Measurements from ENCODE around the gene ARHGAP6. TPM values are rescaled to one million over a fixed set of nuclear protein-coding genes. Genes with fewer than 3 reads are reported as not detected.
"Not testable (repeated sequence)": the region's sequence is repeated elsewhere in the genome, so short reads cannot be mapped to it uniquely, and the experiment has no call there.

Gene ARHGAP6
- total RNA-seq, 1 donor from 2014 or later: 4.8 TPM

DNA sequence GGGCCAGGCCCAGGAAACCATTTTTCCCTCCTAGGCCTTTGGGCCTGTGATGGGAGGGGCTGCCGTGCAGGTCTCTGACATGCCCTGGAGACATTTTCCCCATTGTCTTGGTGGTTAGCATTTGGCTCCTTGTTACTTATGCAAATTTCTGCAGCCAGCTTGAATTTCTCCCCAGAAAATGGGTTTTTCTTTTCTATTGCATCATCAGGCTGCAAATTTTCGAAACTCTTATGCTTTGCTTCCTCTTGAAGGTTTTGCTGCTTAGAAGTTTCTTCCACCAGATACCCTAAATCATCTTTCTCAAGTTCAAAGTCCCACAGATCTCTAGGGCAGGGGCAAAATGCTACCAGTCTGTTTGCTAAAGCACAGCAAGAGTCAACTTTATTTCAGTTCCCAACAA, 430.3 kb downstream of the ARHGAP6 start:
- intact Hi-C loops (cut with DNase I); DNase-seq (ENCODE audit: low spot score): not testable (repeated sequence)

GRCh38 chrX:11215191-11215921, 450.4 kb downstream of the ARHGAP6 start:
- DNase-seq (ENCODE audit: low spot score): no peak
- intact Hi-C loops (cut with DNase I): no loop called here

DNA sequence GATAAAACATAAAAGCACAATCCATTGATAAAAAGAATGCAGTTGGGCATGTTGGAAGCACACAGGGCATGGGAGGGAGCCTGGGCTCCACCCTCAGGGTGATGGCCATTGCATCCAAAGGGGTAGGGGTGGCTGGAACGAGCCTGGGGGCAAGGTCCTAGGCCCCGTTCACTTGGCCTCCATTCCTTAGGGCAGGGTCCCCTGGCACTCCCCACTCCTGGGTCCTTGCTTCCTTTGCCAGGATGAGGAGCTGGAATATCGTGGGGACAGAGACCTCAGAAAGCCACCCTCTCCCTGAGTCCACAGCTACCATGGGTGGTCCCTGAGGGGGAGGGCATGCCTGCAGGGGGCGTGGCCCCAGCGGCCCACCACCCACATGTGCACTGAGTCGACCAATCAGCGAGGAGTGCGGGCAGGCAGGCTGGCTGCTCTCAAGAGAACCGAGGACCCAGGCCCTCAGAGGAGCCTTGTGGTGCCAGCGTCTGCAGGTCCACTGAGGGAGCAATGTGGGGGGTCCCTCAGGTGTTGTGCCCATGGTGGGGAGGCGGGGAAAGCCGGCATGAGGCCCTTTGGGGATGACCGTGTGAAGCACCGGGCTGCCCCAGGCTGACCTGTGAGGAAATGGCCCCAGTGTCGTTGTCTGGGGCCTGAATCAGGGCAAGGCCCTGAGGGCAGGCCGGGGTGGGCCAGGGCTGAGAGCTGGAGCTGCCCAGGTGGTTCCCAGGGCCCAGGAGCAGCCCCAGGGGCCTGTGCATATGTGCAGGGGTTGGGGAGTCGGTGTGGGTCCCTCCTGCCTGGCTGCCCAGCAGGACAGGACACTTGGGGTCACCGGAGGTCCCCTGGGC, 451.2 kb downstream of the ARHGAP6 start:
- DNase-seq (ENCODE audit: low spot score): no peak
- intact Hi-C loops (cut with DNase I): no loop called here

GRCh38 chrX:11212741-11213140, 453.0 kb downstream of the ARHGAP6 start:
- intact Hi-C loops (cut with DNase I): no loop called here
- DNase-seq (ENCODE audit: low spot score): no peak

GRCh38 chrX:11210415-11210801, 455.3 kb downstream of the ARHGAP6 start:
- no peak for DNase-seq (ENCODE audit: low spot score)
- intact Hi-C loops (cut with DNase I): no loop called here

DNA sequence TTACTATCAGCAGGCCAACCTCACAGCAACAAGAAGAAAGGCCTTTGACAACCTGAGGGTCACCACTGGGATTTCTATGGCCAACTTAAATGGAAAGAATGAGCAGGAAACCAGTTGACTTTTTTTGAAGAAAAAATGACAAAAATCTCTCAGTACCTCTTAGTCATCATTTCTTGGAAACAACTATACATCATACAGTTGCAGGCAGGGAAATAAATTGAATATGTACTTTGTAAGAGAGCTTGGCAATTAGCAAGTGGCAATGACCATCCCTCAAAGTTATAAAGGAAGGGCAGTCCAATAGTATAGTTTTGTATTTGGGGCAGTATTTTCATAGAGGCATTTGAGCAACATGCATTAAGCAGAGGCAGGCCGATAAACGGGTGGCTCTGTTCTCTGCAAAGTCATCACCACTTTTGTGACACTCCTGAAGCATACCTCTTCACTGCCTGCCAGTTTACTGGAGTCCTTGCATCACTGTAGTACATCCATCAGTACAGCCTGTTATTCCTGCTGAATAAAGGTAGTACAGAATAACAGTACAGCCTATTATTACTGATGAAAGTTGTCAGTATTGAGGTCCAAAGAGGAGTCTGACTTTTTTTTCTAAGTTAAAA, 455.8 kb downstream of the ARHGAP6 start:
- DNase-seq (ENCODE audit: low spot score): no peak
- intact Hi-C loops (cut with DNase I): no loop called here

GRCh38 chrX:11206716-11207115, 459.0 kb downstream of the ARHGAP6 start:
- intact Hi-C loops (cut with DNase I): no loop called here
- no peak for DNase-seq (ENCODE audit: low spot score)

DNA sequence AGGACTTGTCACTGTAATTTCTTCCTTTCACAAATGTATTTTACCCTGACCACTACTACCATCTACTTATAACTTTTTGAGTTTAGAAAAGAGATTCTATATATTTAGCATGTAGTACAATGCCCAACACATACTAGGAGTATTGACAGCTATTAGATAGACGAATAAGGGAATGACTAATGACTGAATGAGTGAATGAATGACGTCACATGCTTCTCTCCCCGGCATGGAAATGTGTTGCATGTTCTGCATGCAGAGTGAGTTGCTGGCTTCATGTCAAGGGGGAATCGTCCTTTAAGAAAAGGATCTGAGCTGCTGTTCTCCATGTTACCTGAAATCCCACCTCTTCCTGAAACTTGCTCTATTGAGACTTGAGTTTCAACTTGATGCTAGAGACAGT, 459.9 kb downstream of the ARHGAP6 start:
- intact Hi-C loops (cut with DNase I): no loop called here
- DNase-seq (ENCODE audit: low spot score): no peak

DNA sequence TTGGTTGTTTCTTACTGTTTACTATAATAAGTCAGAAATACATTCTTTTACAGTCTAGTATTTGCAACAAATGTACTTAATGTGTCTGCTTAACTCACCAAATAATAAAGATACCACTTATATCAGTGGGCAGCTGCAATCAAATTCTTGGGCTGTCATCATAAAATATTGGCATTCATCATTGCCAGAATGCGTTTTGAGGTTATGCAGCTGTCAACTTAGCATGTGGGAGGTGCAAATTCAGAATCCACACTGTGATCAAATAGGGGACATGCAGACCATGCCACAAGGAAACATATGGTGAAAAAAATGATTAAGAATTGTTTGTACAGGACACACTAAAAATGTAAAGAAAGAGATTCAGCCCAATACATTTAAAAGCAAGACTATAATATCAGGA, 468.0 kb downstream of the ARHGAP6 start:
- DNase-seq (ENCODE audit: low spot score): no peak
- intact Hi-C loops (cut with DNase I): no loop called here

- no peak for DNase-seq (ENCODE audit: low spot score)
- intact Hi-C loops (cut with DNase I): no loop called here
Measured at GRCh38 chrX:11196476-11196875, 469.2 kb downstream of the ARHGAP6 start.

- DNase-seq (ENCODE audit: low spot score): no peak
- intact Hi-C loops (cut with DNase I): no loop called here
Measured at GRCh38 chrX:11193035-11193469, 472.7 kb downstream of the ARHGAP6 start.

GRCh38 chrX:11190745-11191510, 474.8 kb downstream of the ARHGAP6 start:
- intact Hi-C loops (cut with DNase I): no loop called here
- no peak for DNase-seq (ENCODE audit: low spot score)

GRCh38 chrX:11189097-11189496, 476.6 kb downstream of the ARHGAP6 start:
- intact Hi-C loops (cut with DNase I): no loop called here

DNA sequence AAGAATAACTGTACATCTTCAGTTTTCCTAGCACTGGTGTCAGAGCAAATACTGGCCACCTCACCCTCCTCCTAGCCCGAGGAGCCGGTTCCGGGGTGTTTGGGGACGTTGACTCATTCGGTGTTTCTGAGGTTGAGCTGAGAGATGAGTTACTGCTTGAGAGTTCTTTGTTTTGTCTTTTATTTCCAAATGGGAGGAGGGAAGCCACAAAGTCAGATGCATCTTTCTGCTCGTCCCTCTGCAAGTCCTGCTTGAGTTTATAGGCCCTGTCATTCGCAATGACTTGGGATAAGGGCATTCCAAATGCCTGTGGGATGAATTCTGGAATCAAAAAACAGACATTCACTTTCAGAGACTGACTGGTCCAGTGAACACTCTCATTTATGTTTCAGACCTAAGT, 477.1 kb downstream of the ARHGAP6 start:
- intact Hi-C loops (cut with DNase I): no loop called here
- DNase-seq (ENCODE audit: low spot score): no peak

More at GRCh38 chrX:11189097-11189496, 476.6 kb downstream of the ARHGAP6 start:
- no peak for DNase-seq (ENCODE audit: low spot score)

GRCh38 chrX:11187001-11187400, 478.7 kb downstream of the ARHGAP6 start:
- intact Hi-C loops (cut with DNase I): no loop called here
- DNase-seq (ENCODE audit: low spot score): no peak

DNA sequence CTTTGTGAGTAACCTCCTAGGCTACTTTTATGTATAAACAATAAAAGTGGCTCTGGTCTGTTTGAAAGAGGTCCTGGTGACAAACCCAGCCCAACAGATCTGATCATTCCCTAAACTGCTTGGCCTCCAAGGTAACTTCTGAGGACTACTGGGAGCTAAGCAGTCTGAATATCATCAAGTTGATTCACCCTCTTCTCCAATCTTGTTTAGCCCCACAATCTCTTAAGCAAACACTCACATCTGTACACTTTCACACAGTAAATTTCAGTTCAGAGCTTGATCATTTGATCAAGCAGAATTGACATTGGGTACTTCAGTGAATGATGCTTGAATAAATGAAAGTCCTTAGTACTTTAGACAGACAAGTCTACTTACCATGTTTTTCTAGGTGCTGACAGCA, 479.9 kb downstream of the ARHGAP6 start:
- intact Hi-C loops (cut with DNase I): no loop called here
- no peak for DNase-seq (ENCODE audit: low spot score)

GRCh38 chrX:11180571-11180970, 485.1 kb downstream of the ARHGAP6 start:
- intact Hi-C loops (cut with DNase I): no loop called here
- no peak for DNase-seq (ENCODE audit: low spot score)

GRCh38 chrX:11172415-11172814, 493.3 kb downstream of the ARHGAP6 start:
- intact Hi-C loops (cut with DNase I): no loop called here
- no peak for DNase-seq (ENCODE audit: low spot score)

GRCh38 chrX:11171956-11172355, 493.8 kb downstream of the ARHGAP6 start:
- no peak for DNase-seq (ENCODE audit: low spot score)

DNA sequence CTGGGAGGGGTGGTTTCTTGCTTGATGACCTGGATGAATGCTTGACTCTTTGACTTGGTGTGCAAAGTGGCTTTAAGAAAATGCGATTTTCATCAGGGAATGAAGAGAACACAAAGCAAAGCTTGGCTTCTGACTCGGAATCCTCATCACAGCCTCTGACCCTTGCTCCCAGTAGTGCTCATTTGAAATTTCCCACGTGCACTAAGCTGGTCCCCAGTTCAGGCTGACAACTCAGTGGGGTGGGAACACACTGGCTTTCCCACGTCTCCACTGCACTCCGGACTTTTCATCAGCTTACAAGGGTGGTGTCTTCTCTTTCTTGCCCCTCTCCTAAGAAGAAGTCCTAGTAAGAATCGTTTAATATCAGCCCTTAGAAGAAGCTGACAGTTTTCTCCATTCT, 501.3 kb downstream of the ARHGAP6 start:
- DNase-seq (ENCODE audit: low spot score): no peak
- intact Hi-C loops (cut with DNase I): no loop called here

More at GRCh38 chrX:11171956-11172355, 493.8 kb downstream of the ARHGAP6 start:
- intact Hi-C loops (cut with DNase I): no loop called here
